Renal cortical epithelial cell (primary cell): ENCODE data around the gene OSBPL10. TPM values are rescaled to one million over a fixed set of nuclear protein-coding genes. Genes with fewer than 3 reads are reported as not detected.
A peak's percentile ranks its signal among the peaks of the same experiment; 100 is the strongest.

ENCODE experiments used
- DNase-seq: peaks from one replicate; pipeline ENCODE4 v3.0.0-alpha.2; 2011; ENCODE audit warnings: low read depth
- total RNA-seq: library from RNA; depleted of rRNA; stranded (reverse); fragments of >200 nt; gene quantifications from 2 replicates; pipeline ENCODE4 v1.2.3, GENCODE V29; 2014

OSBPL10 gene
- total RNA-seq, 1 donor from 2014 or later = 78.3 TPM

GRCh38 chr3:31670722-31671121, 310.3 kb downstream of the OSBPL10 start:
- no peak for DNase-seq

DNA sequence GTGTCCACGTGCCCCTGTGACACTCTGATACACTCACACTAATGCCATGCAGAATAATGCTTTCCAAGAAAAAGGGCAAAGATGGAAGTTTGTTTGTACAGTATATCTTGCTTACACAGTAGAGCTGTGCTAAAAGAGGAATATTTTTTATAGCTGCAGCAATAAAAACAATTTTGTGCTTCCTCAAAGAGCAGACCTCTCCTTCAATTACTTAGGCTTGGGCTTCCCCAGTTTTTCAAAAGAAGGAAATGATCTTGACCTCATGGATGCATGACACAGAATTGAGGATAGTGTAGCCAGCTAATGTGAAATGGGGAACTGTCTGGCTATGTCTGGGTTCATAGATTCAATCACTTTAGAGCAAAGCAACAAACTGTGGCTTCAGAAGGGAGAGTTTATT, 310.9 kb downstream of the OSBPL10 start:
- DNase-seq = no peak

DNA sequence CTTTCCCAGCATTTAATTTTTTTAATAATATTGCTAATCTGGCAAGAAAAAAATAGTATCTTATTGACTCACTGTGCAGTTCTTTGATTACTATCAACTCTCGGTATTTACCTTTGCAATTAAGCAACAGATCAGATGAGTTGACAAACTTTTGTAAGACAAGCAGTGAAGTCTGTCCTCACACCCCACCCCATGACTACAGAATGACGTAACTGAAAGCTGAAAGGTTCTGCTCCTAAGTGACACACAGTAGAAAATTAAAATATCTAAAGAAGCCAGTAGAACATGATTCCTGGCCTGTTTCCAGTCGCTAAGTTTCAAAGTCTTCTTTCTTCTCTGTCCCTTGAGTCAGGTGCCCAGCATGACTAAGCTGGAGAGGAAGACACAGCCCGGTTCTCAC, 312.8 kb downstream of the OSBPL10 start:
- peak; percentile 19 for DNase-seq

GRCh38 chr3:31667582-31667981, 313.5 kb downstream of the OSBPL10 start:
- no peak for DNase-seq

DNA sequence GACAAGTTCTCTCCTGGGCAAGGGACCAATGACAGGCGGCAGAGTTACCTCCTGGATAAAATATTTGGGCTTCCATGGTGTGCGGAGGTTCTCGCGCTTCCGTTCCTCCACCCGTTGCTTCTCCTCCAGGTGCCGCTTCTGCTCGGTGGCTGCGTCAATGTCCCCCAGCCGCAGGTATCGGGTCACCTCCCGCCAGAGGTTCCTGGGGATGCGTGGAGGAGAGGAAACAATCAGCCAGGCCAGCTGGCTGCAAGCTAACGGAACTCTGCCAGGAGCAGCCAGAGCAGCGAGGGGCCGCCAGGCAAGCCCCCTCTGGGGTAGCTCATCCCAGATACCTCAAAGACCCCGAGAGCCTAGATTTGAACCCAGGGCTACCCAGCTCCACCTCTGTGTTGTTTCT, 317.0 kb downstream of the OSBPL10 start:
- no peak for DNase-seq

- no peak for DNase-seq
Measured at GRCh38 chr3:31661993-31662670, 318.9 kb downstream of the OSBPL10 start.

GRCh38 chr3:31661286-31661685, 319.8 kb downstream of the OSBPL10 start:
- DNase-seq = no peak

GRCh38 chr3:31659246-31659645, 321.8 kb downstream of the OSBPL10 start:
- DNase-seq = no peak

DNA sequence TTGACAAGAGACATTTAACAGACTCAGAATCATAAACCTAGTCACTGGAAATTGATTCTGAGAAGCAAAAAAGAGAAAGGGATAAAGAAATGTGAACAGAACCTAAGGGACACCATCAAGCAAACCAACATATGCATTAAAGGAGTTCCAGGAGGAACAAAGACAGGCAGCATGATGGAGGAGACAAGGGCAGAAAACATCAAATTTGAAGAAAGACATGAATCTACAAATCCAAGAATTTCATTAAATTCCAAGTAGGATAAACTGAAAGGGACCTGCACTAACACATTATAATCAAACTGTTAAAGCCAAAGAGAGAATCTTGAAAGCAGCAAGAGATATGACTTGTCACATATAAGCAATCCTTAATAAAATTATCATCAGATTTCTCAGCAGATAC, 326.1 kb downstream of the OSBPL10 start:
- no peak for DNase-seq

DNA sequence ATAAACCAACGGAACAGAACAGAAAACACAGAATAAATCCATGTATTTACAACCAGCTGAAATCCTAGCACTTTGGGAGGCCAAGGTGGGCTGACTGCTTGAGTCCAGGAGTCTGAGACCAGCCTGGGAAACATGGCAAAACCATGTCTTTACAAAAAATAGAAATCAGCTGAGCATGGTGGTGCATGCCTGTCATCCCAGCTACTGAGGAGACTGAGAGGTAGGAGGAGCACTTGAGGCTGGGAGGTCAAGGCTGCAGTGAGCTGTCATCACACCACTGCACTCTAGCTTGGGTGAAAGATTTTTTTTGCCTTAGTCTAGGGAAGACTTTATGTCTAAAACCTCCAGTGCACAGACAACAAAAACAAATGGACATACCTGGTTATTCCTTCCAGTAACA, 327.6 kb downstream of the OSBPL10 start:
- DNase-seq = no peak

GRCh38 chr3:31652296-31652695, 328.8 kb downstream of the OSBPL10 start:
- DNase-seq = no peak

GRCh38 chr3:31648286-31648968, 332.6 kb downstream of the OSBPL10 start:
- no peak for DNase-seq

DNA sequence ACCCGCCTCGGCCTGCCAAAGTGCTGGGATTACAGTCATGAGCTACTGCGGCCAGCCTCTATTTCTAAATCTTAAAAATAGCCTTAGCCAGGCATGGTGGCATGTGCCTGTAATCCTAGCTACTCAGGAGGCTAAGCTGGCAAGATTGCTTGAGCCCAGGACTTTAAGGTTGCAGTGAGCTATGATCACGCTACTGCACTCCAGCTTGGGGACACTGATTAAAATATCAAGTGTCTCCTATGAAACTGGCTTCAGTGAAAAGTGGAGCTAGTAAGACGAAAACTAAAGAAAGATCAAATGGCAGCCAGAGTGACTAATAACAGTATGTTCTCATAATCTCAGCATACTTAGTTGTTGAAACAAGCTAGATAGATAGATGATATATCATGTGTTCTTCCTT, 335.8 kb downstream of the OSBPL10 start:
- no peak for DNase-seq

DNA sequence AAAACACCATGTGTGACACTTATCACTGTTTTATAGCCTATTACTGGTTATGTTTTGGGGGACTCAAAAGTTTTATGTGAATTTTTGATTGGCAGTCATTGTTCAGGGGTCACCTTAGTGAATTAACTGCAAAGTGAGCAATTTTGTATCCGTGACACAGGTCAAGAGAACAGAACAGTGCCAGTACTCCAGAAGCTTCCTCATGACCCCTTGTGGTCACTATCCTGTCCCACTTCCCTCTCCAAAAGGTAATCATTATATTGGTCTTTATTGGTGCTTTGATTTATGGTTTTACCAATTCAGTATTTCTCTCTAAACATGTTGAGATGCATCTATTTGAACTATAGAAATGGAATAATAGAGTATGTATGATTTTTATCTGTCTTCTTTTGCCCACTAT, 341.2 kb downstream of the OSBPL10 start:
- no peak for DNase-seq

GRCh38 chr3:31636694-31637442, 344.2 kb downstream of the OSBPL10 start:
- peak; percentile 13 for DNase-seq

DNA sequence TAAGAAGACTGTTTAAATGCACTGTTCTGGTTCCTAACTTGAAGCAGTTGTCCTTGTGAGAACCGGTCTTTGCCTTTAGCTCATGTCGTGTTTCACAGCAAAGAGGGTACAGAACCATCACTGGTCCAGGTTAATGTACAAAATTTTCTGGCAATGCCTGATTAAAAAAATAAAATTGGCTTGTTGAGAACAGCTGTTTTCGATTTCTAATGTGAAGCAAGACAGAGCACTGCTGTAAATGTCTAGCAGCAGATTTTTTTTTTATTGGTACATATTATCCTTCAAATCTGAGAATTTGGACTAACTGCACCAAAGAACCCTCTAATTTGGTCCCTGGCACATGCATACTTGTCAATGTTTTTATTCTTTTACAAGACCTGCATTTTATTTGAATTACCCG, 345.0 kb downstream of the OSBPL10 start:
- DNase-seq = no peak

- peak; percentile 42 for DNase-seq
Measured at GRCh38 chr3:31635545-31635944, 345.5 kb downstream of the OSBPL10 start.

DNA sequence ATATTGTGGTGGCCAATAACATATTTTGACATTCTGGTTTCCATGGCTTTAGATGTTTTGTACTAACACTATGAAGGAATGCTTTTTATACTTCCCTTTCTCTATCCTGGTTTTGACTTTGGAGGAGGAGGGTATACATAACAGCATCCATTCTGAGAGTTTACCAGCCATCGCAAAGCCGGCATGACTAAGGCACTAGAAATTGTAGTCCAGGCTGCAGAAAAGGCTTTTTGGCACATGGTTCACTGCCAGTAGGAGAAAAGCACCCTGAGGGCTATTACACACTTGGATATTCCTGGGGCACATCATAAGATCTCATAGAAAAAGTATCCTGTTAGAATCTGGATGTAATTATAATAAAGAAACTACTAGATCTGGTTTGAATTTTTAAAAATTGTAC, 346.6 kb downstream of the OSBPL10 start:
- peak; percentile 67 for DNase-seq

DNA sequence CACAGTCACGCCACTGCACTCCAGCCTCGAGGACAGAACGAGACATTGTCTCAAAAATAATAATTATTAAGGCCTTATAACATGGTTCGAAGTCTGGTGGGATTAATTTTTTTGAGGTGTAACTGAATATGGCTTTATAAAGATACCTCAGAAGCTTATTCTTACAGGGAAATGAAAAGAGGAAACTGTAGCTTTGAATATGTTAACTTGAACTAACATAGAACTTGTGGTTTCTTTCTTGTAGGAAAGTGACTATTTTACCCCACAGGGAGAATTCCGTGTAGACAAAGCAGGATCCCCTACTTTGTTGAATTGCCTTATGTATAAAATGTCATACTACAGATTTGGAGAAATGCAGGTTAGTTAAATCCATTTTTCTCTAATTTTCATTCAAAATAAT, 352.0 kb downstream of the OSBPL10 start:
- no peak for DNase-seq

DNA sequence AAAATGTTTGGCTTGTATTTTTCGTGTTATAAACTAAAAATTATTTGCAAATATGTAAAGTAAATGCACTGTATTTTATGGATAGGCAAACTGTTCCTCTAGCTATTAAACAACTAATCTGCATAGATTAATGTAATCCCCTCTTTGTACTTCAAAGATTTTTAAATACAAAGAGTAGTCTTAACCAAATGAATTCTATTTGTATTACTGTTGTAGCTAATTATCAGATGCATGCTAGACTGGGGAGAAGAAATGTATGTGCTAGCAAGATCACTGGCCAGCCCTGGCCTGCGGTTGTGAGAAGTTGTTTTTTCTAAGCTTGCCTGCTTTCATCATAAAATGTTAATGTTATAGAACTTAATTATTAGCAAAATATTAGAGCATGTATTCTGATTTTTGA, 355.7 kb downstream of the OSBPL10 start:
- no peak for DNase-seq

- no peak for DNase-seq
Measured at GRCh38 chr3:31624083-31624709, 356.9 kb downstream of the OSBPL10 start.

- DNase-seq = no peak
Measured at GRCh38 chr3:31622636-31623288, 358.3 kb downstream of the OSBPL10 start.
